H9 (cell line): ENCODE results near the gene SCCPDH. TPM values are rescaled to one million over a fixed set of nuclear protein-coding genes. Genes with fewer than 3 reads are reported as not detected.

Experiments used
- DNase-seq: peaks from one replicate; pipeline ENCODE4 v3.0.0-alpha.2; 2017
- H2AFZ ChIP-seq: one replicate; pipeline ENCODE4 v1.6.1; 2013; ENCODE audit warnings: mild to moderate bottlenecking, low read length, control low read depth, moderate library complexity
- H2AK5ac ChIP-seq: 2 replicates; pipeline ENCODE4 v1.6.1; 2013; ENCODE audit warnings: low read length, control low read depth, mixed read lengths; ENCODE audit not compliant: insufficient read length
- H2BK120ac ChIP-seq: one replicate; pipeline ENCODE4 v1.6.1; 2013; ENCODE audit warnings: low read depth, mild to moderate bottlenecking, low read length, control low read depth, inconsistent platforms; ENCODE audit not compliant: poor library complexity, severe bottlenecking
- H2BK12ac ChIP-seq: 2 replicates; pipeline ENCODE4 v1.6.1; 2013; ENCODE audit warnings: low read length, control low read depth, mixed read lengths, low read depth; ENCODE audit not compliant: insufficient read length
- H2BK15ac ChIP-seq: 2 replicates; pipeline ENCODE4 v1.6.1; 2013; ENCODE audit warnings: low read depth, low read length, control low read depth
- H2BK20ac ChIP-seq: one replicate; pipeline ENCODE4 v1.6.1; 2013; ENCODE audit warnings: low read depth, mild to moderate bottlenecking, low read length, control low read depth, inconsistent platforms; ENCODE audit not compliant: poor library complexity, severe bottlenecking
- H2BK5ac ChIP-seq: 2 replicates; pipeline ENCODE4 v1.6.1; 2013; ENCODE audit warnings: low read length, control low read depth, mixed read lengths; ENCODE audit not compliant: insufficient read length
- H3K14ac ChIP-seq: 2 replicates; pipeline ENCODE4 v1.6.1; 2013; ENCODE audit warnings: low read length, control low read depth; ENCODE audit not compliant: insufficient read depth
- H3K18ac ChIP-seq: 2 replicates; pipeline ENCODE4 v1.6.1; 2013; ENCODE audit warnings: low read depth, mild to moderate bottlenecking, mixed read lengths, low read length, control low read depth; ENCODE audit not compliant: insufficient read length
- H3K23ac ChIP-seq: 2 replicates; pipeline ENCODE4 v1.6.1; 2013; ENCODE audit warnings: low read length, control low read depth, mixed read lengths, low read depth; ENCODE audit not compliant: insufficient read length
- H3K23me2 ChIP-seq: 2 replicates; pipeline ENCODE4 v1.6.1; 2013; ENCODE audit warnings: low read depth, mild to moderate bottlenecking, mixed read lengths, low read length, control low read depth; ENCODE audit not compliant: insufficient read length, poor library complexity, severe bottlenecking
- H3K27ac ChIP-seq: 2 replicates; pipeline ENCODE4 v1.5.1; 2013; ENCODE audit warnings: low read length, control low read depth, mixed read lengths, low read depth; ENCODE audit not compliant: insufficient read length
- H3K27me3 ChIP-seq: 2 replicates; pipeline ENCODE4 v1.6.1; 2013; ENCODE audit warnings: low read length, control low read depth, inconsistent platforms; ENCODE audit not compliant: insufficient read depth
- H3K4ac ChIP-seq: 2 replicates; pipeline ENCODE4 v1.6.1; 2013; ENCODE audit warnings: low read depth, mild to moderate bottlenecking, control low read depth, inconsistent platforms, low read length, moderate library complexity
- H3K4me1 ChIP-seq: 2 replicates; pipeline ENCODE4 v1.6.1; 2013; ENCODE audit warnings: low read length, control low read depth, inconsistent platforms; ENCODE audit not compliant: insufficient read depth
- H3K4me2 ChIP-seq: 2 replicates; pipeline ENCODE4 v1.6.1; 2013; ENCODE audit warnings: low read length, control low read depth, mixed read lengths; ENCODE audit not compliant: insufficient read length, insufficient read depth
- H3K56ac ChIP-seq: 2 replicates; pipeline ENCODE4 v1.6.1; 2013; ENCODE audit warnings: low read depth, mild to moderate bottlenecking, mixed read lengths, low read length, control low read depth; ENCODE audit not compliant: insufficient read length
- H3K79me1 ChIP-seq: 2 replicates; pipeline ENCODE4 v1.6.1; 2013; ENCODE audit warnings: low read depth, mild to moderate bottlenecking, moderate library complexity, low read length, control low read depth, inconsistent platforms; ENCODE audit not compliant: insufficient read depth, poor library complexity, severe bottlenecking
- H3K79me2 ChIP-seq: 2 replicates; pipeline ENCODE4 v1.6.1; 2013; ENCODE audit warnings: low read length, control low read depth, inconsistent platforms; ENCODE audit not compliant: insufficient read depth
- H3K9ac ChIP-seq: 2 replicates; pipeline ENCODE4 v1.6.1; 2013; ENCODE audit warnings: low read length, control low read depth, mixed read lengths; ENCODE audit not compliant: insufficient read length; ENCODE audit errors: extremely low read depth
- H3K9me3 ChIP-seq: one replicate; pipeline ENCODE4 v1.6.1; 2013; ENCODE audit warnings: low read depth, low read length, inconsistent platforms; ENCODE audit not compliant: control insufficient read depth
- H3T11ph ChIP-seq: one replicate; pipeline ENCODE4 v1.6.1; 2013; ENCODE audit warnings: mild to moderate bottlenecking, low read length, control low read depth, inconsistent platforms
- H4K20me1 ChIP-seq: one replicate; pipeline ENCODE4 v1.6.1; 2013; ENCODE audit not compliant: control insufficient read depth, insufficient read length, insufficient read depth
- H4K5ac ChIP-seq: 2 replicates; pipeline ENCODE4 v1.6.1; 2013; ENCODE audit warnings: low read depth, mild to moderate bottlenecking, mixed read lengths, low read length, control low read depth; ENCODE audit not compliant: insufficient read length
- H4K8ac ChIP-seq: replicated peaks from 2 replicates; pipeline ENCODE4 v1.6.1; 2013; ENCODE audit warnings: low read length, control low read depth, mixed read lengths, low read depth; ENCODE audit not compliant: insufficient read length
- H4K91ac ChIP-seq: 2 replicates; pipeline ENCODE4 v1.6.1; 2013; ENCODE audit warnings: low read depth, mild to moderate bottlenecking, moderate library complexity, mixed read lengths, low read length, control low read depth; ENCODE audit not compliant: insufficient read length
- H3K27ac Mint-ChIP-seq, 3 experiments: 2 replicates in 2 of 3; 3 replicates in 1 of 3; pipeline ENCODE4 v1.8.0; 2020 to 2021; ENCODE audit warnings: mixed read lengths in 3 of 3, mild to moderate bottlenecking in 1 of 3, moderate library complexity in 1 of 3
- H3K27me3 Mint-ChIP-seq: 2 replicates; pipeline ENCODE4 v1.8.0; 2021; ENCODE audit warnings: low read depth, mild to moderate bottlenecking, moderate library complexity, mixed read lengths
- H3K36me3 Mint-ChIP-seq, 3 experiments: 2 replicates in 2 of 3; 3 replicates in 1 of 3; pipeline ENCODE4 v1.8.0; 2020 to 2021; ENCODE audit warnings: low read depth in 3 of 3, mixed read lengths in 3 of 3; ENCODE audit not compliant: insufficient read depth in 1 of 3
- H3K4me1 Mint-ChIP-seq, 2 experiments: 2 replicates each; pipeline ENCODE4 v1.8.0; 2020; ENCODE audit warnings: mixed read lengths in 2 of 2
- H3K4me3 Mint-ChIP-seq, 2 experiments: 2 replicates in 1 of 2; 3 replicates in 1 of 2; pipeline ENCODE4 v1.8.0; 2020 to 2021; ENCODE audit warnings: mild to moderate bottlenecking in 2 of 2, mixed read lengths in 2 of 2, moderate library complexity in 1 of 2
- H3K9me3 Mint-ChIP-seq, 2 experiments: 2 replicates in 1 of 2; 3 replicates in 1 of 2; pipeline ENCODE4 v1.8.0; 2020; ENCODE audit warnings: mild to moderate bottlenecking in 2 of 2, mixed read lengths in 2 of 2, moderate library complexity in 1 of 2
- CTCF ChIP-seq: fragments of 200-600 bp; sonication (generic); conservative IDR thresholded peaks from 3 replicates; pipeline ENCODE4 v1.8.0; 2021; ENCODE audit warnings: antibody characterized with exemption, mild to moderate bottlenecking
- WGBS: extraction: QIAGEN DNeasy Blood & Tissue Kit; methylation state at CpG from one replicate; pipeline ENCODE4 v1.1.7; 2013; ENCODE audit warnings: missing lambda C conversion rate, low lambda C conversion rate, mixed read lengths; ENCODE audit not compliant: insufficient read length; ENCODE audit errors: extremely low coverage; 5-methylcytosine and 5-hydroxymethylcytosine counted together
- total RNA-seq: library from RNA; stranded (reverse); gene quantifications from 2 replicates; pipeline ENCODE4 v1.2.1, GENCODE V29; 2021

SCCPDH gene
- total RNA-seq, 1 experiment from 2014 or later, result 20.7 TPM

DNA sequence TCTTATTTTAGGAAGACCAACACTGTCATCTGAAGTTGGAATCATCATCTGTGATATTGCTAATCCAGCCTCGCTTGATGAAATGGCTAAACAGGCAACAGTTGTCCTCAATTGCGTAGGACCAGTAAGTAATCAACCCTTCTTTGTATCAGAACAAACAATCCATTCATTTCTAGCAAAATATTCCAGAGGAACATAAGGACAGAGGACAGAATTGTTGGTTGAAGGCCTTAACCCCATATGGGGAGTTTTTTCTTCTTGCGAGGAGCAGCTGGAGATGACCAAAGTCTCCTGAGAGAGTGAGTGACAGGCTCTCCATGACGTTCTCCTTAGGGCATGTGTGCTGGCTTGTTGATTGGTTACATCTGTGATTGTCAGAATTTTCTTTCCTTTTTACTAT, 2.7 kb downstream of the SCCPDH start:
- Histone ChIP-seq H3K56ac (no peak overlapping the region), H4K8ac (no peak overlapping the region), H2BK12ac (no peak overlapping the region), H2BK5ac (no peak overlapping the region), H2BK15ac (no peak overlapping the region), H3K27ac (no peak overlapping the region), H3K27me3 (no peaks in the 10 kb centered on the region), H2BK20ac (no peak overlapping the region), H3T11ph (no peak overlapping the region), H3K4me2 (no peak overlapping the region), H3K79me1 (no peaks in the 10 kb centered on the region), H3K23me2 (peaks cover 5% of the 10 kb centered on the region), H4K91ac (no peak overlapping the region), H3K14ac (no peak overlapping the region), H3K23ac (no peak overlapping the region), H3K79me2 (no peaks in the 10 kb centered on the region), H2AFZ (no peak overlapping the region), H3K4me1 (no peaks in the 10 kb centered on the region), H2BK120ac (no peak overlapping the region), H3K4ac (no peak overlapping the region), H4K5ac (no peak overlapping the region), H3K9me3 (peaks cover 11% of the 10 kb centered on the region), H3K9ac (no peak overlapping the region), H3K18ac (no peak overlapping the region), H2AK5ac (no peak overlapping the region), H4K20me1 (no peaks in the 10 kb centered on the region)
- Mint-ChIP-seq H3K9me3 (peaks cover 17 to 25% of the 10 kb centered on the region in 2 experiments), H3K27ac (no peak overlapping the region), H3K27me3 (peaks cover 19% of the 10 kb centered on the region), H3K4me3 (no peak overlapping the region), H3K36me3 (peaks cover 46 to 53% (median 53%) of the 10 kb centered on the region in 3 experiments), H3K4me1 (peaks cover 7 to 10% of the 10 kb centered on the region in 2 experiments)
- DNase-seq, result no peak
- no peak for TF ChIP-seq CTCF
- no CpG with 5 or more reads among the region's 4 CpGs for WGBS
